KG1 (cell line): ENCODE measurements around the gene ST6GALNAC2.
"Not testable (repeated sequence)": the region's sequence is repeated elsewhere in the genome, so short reads cannot be mapped to it uniquely, and the experiment has no call there.

Source experiments
- DNase-seq: peaks from one replicate; lab custom pipeline; 2025; lab: John Stamatoyannopoulos, UW

ST6GALNAC2 gene

DNA sequence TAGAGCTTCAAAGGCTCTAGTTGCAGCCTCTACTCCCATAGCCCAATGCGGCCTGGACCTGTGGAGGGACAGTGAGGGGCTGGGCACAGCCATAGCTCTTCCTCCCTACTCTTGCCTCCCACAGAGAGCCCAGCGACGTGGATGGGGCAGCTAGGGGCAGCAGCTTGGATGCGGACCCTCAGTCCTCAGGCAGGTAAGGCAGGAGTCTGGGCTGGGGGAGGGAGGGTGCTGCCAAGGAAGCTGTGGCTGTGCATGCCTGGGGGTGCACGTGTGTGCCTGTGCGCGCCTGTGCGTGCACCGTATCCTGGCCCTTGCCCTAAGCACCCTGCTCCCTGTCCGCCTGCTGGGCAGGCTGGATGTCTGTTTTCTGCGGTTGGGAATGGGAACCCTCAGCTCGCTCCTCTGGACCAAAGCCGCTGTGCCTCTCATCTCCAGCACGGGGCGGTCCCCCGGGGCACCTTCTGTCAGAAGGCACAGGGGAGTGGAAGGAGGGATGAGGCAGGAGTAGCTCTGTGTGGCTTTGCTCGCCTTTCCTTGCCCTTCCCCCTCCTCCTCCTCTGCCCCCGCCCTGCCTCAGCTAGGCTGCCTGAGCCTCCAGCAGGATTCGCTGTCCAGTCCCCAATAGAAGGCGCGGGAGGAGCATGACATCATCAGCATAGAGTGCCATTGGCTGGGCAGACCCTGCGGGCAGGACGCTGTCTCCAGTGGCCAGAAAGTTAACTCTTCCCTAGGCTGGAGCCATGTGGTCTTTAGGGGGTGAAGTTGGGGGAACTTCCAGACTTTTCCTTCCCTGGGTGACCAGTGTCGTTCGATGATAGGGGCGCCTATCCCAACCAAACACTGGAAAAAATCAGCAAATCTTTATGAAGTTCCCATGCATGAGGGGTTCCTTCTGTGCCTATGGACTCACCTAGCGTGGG, 45.0 kb downstream of the ST6GALNAC2 start:
- DNase-seq = no peak

DNA sequence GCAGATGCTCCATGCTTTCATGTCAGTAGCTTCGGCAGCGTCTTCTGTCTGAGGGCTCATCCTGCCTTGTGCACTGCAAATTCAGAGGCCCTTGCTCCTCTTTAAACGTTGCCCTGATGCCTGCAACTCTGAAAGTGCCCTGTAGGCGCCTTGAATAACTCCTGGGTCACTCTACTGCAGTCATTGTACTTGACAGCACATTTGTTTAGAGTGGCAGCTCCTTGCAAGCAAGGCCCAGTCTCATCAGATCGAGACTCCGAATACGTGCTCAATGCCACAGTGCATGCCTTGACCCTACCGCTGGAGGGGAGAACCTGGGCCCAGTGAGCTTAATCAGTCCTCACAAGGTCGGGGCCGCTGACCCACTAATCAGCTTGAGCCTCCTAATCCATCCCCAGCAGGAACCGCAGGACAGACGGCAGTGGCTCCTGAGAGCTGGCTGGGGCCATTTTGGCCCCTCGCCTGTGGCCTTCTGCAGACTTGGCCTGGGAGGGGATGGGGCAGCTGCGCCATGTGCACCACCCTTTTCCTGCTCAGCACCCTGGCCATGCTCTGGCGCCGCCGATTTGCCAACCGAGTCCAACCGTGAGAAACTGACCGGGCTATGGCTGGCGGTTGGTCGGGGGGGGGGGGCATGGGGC, 45.9 kb downstream of the ST6GALNAC2 start, which contains the start of gene PRCD:
Gene PRCD (plus strand): TSS at position 414 of the 641 bp plus-strand sequence. CDS start 98 bp downstream, at position 512.
- no peak for DNase-seq

DNA sequence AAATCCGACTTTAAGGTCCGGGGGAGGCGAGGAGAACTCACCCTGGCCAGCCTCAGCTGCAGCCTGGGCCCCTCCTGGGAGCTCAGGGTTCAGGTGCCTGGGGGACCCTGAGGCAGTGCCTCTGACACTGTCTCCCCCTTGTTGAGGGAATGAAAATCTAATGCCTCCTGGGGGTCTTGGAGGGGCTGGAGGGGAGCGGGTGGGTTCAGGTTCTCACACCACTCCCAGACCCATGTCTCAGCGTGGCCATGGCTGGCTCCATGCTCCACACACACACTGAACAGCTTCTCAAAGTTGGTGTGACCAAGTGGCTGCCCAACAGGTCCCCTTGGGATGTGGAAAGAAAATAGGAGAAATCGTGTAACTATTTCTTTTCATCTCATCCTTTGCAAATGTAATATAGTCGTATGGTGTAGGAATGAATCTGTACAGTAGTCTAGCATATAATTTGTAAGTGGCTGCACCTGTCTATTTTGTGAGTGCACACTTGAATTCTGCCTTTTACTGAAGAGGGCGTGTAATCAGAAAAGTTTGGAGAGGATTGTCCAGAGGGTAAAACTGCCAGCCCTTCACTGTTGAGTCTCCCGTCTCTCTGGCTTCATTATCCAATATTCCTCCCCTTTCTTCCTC, 46.6 kb downstream of the ST6GALNAC2 start:
- no peak for DNase-seq

DNA sequence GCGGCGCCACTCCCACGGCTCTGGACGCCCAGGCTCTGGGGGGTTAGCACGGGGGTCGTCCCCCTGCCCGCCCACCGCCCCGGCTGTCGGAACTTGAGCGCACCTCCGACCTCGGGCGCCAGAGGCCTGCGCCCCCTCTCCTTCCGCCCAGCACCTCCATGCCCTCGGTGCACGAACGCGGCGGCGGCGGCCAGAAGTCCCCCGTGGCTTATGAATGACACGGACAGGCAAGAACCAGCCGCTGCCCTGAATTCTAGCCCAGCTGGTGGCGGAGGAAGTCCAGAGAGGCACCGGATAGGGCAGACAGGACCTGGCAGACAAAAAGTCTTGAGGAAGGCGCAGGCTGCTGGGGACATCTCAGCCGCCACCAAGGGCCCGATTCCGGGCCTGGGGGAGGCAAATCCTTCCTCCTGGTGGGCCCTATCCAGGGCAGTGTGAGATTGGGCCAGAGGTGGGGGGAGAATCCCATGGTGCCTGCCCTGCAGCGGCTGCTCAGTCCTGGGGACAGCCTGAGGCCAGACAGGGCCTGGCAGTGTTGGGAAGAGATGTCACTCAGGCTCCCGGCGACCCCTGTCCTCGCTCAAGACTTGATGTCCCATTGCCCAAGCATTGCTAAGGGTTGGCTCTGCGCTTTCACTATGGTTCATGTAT, 47.3 kb downstream of the ST6GALNAC2 start:
- no peak for DNase-seq

DNA sequence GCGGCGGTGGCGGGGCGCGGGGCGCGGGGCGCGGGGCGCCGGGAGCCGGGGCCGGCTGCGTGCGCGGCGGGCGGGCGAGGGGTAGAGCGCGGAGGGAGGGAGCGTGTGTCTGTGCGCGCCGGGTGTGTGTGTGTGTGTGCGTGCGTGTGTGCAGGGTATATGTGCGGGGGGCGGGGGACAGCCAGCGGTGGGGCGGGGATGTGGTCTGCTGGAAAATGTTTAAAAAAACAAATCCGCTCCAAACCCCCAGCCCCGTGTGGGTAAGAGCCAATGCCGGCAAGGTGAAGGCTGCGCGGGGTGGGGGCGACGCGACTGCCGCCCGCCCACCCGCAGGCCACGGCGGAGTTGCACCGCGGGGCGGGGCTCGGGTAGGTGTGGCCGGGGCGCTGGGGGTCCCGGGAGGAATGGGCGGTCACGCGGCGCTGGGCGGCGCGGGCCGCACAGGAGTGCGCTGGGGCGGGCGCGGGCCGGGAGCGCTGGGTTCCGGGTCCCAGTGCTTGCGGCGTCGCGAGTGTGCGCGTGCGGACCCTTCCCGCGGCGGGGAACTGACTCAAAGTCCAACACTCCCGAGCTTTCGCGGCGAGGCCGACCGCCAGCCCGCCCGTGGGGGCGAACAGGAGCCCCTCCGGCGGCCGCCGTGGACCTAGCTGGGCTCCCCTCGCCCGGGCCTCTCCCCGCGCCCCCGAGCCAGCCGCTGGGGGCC, 47.9 kb downstream of the ST6GALNAC2 start, which contains the start of gene CYGB:
Gene CYGB (minus strand): TSS at position 132 of the 703 bp plus-strand sequence. CDS start 167 bp downstream, outside the sequence.
- no peak for DNase-seq

DNA sequence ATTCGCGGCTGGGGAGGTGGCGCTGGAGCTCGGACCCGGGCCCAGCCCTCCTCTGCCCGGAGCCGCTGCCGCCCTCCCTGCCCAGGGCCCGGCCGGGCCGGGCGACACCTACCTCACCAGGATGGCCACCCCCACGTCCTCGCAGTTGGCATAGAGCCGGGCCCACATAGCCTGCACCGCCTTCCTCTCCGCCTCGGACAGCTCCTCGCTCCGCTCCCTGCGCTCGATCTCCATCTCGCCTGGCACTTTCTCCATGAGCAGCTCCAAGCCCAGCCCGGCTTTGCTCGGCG, 48.4 kb downstream of the ST6GALNAC2 start:
- no peak for DNase-seq

DNA sequence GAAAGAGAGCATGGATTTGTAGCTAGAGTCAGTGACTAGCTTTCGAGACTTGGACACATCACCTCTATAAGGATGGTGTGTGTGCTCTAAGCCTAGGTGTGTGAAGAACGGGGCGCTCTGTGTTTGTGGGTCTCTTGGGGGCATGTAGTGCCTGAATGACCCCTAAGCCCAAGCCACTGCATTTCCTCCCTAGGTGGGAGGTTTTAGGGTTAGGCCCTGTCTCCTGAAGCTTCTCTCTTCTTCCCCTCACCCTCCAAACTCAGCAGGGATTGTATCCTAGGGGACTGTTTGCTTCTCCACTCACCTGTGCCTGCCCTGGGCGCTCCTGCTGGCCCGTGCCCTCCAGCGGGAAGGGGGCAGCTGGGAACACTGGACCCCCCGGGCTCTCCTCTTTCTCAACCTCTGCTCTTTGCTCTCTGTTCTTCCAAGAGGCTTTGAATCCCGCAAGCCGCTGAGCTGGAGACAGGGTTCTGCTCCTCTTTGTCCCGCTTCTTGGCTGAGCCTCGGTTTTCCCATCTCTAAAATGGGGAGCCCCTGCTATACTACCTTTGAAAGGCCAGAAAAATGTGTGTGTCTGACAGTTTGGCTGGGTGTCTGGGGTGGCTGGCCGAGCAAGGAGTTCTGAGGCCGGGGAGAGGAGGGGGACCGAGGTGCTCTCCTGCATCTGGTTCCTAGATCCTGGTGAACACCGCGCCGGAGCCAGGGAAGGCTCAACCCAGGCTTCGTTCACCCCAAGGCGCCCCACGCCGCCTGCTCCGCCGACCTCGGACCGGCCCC, 49.0 kb downstream of the ST6GALNAC2 start:
- no peak for DNase-seq

DNA sequence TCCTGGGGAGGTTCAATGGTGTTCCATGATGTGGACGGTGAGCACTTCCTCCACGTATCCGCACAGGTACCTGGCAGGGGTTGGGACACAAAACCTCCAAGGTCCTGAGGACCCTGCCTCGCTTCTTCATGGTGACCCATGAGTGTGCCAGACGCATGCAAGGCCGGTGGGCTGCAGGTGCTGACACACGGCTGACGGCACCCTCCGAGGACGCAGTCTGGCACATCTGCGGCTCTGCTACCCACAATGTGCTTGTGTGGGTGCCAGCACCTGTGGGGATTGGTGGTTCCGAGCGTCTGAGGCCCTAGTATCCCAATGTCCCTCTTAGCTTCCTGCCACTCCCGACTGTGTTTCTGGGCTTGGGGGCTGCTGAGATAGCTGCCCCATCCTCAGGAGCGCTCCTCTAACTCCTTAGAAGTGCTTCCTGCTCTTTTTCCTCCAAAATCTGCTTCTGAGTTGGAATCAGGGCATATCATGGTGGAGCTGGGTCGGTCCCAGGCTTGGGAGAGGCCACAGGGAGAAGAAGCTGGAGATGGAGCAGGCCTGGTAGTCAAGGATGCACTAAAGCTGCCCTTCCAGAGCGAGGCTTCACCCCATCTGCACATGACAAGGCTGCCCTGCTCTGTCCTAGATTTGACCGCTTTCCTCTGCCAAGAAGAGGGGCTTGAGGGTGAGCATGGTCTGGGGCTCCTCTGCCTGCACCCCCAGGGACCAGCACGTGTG, 49.7 kb downstream of the ST6GALNAC2 start:
- DNase-seq = no peak

DNA sequence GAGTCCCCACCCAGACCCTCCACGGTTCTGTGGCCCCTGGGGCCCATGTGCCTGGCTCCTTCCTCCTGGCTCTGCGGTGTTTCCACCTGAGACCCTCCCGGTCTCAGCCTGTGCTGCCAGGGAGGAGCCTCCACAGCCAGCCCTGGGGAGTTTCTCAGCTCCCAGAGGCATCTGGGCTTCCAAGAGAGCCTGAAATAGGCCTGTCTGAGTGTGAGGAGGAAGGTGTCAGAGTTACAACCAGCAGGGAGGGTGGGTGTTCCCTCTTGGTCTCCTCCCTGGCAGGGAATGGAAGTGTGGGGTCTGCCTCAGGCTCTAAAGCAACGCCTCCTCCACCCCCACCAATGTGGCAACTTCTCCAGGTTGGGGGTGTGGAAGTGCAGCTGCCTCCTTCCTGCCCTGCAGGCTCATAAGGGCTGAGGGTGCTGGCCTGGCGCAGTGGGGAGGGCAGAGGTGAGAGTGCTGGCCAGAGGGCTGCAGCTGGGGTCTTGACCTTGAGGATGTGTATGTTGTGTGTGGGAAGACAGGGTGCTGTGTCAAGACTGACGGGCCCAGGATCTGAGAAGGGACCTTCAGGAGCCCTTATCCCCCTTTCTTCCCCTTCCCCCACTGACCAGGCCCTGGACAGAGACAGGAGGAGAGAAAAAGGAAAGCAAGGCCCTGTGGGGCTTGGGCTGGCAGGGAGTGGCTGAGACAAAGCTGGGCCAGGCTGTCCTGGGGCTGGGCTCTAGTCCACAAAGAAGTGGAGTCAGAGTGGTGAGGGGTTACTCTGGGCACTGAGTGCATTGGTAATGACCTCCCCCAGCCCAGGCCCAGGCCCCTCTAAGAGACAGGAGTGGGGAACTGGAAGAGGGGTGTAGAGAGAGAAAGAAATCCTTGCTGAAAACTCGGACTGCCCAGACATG, 50.6 kb downstream of the ST6GALNAC2 start:
- DNase-seq = no peak

DNA sequence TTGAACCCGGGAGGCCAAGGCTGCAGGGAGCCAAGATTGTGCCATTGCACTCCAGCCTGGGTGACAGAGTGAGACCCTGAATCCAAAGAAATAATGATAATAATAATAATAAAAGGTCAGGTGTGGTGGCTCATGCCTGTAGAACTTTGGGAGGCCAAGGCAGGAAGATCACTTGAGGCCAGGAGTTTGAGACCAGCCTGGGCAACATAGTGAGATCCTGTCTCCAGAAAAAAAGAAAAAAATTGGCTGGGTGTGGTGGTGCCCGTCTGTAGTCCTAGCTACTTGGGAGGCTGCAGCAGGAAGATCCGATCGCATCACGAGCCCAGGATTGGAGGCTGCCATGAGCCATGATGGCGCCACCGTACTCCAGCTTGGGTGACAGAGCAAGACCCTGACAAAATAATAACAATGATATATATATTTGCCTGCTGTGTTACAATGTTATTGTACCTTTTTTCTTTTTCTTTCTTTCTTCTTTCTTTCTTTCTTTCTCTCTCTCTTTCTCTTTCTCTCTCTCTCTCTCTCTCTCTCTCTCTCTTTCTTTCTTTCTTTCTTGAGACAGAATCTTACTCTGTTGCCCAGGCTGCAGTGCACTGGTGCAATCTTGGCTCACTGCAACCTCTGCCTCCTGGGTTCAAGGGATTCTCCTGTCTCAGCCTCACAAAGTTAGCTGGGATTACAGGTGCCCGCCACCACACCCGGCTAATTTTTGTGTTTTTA, 51.9 kb downstream of the ST6GALNAC2 start:
- not testable (repeated sequence) for DNase-seq

DNA sequence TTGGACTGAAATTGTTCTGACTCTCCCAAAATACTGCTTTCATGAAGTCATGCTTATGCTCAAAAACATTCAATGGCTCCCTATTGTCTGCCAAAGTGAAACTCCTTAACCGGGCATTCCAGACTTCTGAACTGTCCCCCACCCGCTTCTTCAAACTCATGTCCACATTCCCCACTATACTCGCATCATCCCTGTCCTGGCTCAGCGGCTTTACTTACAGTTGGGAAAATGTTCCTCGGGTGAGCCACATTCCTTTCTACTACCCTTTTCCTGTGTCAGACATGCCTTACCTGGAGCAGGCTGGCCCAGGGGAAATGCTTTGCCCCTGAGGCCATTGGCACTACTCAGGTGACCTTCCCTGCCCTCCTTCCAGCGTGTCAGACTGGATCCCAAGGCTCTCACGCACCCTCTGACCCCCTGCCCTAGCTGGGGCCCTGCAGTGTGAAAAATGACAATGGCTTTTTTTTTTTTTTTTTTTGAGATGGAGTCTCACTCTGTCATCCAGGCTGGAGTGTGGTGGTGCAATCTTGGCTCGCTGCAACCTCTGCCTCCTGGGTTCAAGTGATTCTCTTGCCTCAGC, 53.5 kb downstream of the ST6GALNAC2 start:
- no peak for DNase-seq

DNA sequence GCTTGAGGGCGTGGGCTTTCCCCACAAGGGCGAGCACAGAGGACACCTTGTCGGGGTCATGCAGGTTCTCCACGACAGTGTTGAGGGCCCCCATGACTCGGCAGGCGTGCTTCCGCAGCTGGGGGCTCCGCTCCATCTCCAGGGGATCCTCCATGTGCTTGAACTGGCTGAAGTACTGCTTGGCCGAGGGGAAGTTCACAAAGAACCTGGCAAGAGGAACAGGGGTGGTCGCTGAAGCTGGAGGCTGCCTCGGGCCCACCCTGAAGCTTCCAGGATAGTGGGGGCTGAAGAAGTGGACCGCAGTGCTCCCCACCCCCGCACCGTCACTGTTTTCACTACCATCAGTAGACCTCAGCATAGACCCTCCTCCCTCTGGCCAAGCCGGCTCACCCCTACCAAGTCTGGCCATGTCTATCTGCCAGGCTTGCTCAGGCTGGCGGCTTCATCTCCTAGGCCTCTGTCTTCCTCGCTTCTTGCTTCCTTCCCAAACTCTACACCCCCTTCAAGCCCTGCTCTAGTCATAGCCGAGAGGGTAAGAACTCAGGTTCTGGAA, 54.1 kb downstream of the ST6GALNAC2 start:
- no peak for DNase-seq

DNA sequence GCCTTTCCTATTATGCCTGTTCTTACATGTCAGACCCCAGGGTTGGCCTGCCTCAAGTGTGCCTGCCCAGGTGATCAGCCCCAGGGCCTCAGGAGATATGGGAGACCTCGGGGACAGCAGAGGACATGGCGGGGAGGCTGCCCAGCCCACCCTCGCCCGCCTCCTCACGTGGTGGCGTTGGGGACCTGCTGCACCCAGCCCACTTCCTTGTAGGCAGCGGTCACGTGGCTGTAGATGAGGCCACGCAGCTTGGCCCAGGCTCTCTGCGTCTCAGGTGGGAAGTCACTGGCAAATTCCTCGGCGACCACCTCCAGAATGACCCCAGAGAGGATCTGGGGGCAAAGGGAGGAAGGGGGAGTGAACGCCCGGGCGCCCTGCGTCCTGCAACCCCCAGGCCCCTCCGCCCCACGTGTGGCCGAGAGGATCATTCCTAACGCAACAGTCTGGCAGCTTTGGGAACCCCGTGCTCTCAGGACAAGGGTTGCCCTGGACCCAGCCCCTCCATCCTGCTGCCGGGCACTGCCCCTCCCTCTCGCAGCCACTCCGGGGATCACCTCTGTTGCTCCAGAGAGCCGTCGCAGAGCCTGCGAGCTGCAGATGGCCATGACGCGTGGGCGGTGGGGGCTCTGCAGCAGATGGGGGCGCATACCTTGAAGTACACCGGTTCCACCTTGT, 54.7 kb downstream of the ST6GALNAC2 start:
- no peak for DNase-seq

DNA sequence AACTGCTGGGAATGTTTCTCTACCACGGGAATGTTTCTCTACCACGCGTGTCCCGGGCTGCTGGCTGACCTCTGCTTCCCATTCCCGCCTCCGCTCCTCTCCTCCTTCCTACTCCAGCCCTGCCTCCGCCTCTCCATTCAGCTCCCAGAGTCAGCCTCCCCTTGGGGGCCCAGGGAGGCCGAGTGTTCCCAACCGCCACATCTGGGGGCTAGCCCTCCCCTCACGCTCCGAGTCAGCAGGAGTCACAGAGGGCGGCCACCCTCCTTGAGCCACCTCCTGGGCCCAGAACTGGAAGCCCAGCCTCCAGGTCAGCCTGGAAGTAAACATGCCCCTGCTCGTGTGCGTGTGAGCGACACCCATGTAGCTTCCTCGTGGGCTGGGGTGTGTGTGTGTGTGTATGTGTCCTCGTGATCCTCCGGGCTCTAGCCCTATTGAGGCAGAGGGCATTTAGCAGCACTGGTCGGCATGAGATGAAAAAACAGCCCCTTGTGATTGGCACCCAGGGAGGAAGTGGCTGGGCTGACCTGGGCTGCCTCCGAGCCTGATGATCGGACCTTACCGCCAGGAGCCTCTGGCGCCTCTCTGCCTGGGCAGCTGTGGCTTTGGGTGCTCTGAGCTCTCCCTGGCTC, 55.5 kb downstream of the ST6GALNAC2 start:
- no peak for DNase-seq

DNA sequence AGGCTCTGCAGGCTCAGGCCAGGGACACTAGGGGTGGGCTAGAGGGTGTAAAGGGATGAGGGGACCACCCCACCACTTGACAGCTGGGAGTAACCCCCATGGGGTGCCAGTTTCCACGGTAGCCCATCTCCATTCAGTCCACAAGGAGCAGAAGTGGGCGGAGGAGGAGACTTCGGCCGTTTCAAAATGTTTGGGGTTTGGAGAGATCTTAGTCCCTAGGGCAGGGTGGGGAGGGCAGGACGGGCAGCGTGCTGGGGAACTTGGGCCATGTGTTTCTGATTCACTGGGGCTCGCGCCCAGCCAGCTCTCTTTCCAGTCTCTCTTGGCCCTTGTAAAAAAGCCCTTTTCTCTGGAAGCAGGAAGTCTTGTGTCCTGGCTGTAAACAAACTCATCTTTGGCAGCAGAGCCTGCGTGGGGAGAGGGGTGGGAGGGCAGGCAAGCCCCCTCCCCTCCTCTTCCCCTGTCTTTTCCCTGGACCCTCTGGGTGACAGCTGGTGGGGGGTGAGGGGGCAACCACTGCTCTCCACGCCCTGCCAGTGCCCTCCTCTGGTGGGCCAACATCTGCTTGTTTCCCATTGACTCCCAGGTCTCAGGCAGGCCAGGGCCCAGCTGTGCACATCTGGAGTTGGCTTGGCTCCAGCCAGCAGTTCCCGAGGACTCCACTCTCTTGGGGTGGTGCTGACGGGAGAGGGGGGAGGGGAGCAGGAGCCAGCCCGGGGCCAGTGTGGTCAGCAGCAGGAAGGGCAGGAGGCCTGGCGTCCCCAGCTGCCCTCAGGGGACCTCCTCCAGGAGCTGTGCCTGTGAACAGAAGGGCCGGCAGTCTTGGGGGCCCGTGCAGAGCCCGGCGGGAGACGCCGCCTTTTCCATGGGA, 56.2 kb downstream of the ST6GALNAC2 start:
- no peak for DNase-seq
